OCI-LY1 (cell line): ENCODE measurements around the gene RSF1.

Source experiments
- H2AFZ ChIP-seq: fragments of 200-600 bp; sonication (generic), shearing (Covaris generic); 2 replicates; pipeline ENCODE4 v1.6.0; 2014; ENCODE audit warnings: antibody characterized with exemption, mild to moderate bottlenecking, low read length
- H3F3A ChIP-seq: fragments of 200-600 bp; sonication (generic), shearing (Covaris generic); 2 replicates; pipeline ENCODE4 v1.6.0; 2014; ENCODE audit warnings: mild to moderate bottlenecking, antibody characterized with exemption, low read length, moderate library complexity; ENCODE audit not compliant: insufficient read depth
- H3K27ac ChIP-seq: fragments of 200-600 bp; sonication (generic); 2 replicates; pipeline ENCODE4 v1.5.1; 2014; ENCODE audit warnings: low read length, mixed run types, mild to moderate bottlenecking, low read depth; ENCODE audit not compliant: poor library complexity, severe bottlenecking
- H3K27me3 ChIP-seq: fragments of 200-600 bp; sonication (generic); 2 replicates; pipeline ENCODE4 v1.6.0; 2014; ENCODE audit warnings: antibody characterized with exemption, mild to moderate bottlenecking, low read length, moderate library complexity; ENCODE audit not compliant: insufficient read depth
- H3K36me3 ChIP-seq: fragments of 200-600 bp; sonication (generic); 2 replicates; pipeline ENCODE4 v1.6.1; 2014; ENCODE audit warnings: mild to moderate bottlenecking, antibody characterized with exemption, low read length, moderate library complexity, mixed read lengths; ENCODE audit not compliant: insufficient read depth
- H3K4me1 ChIP-seq: fragments of 200-600 bp; sonication (generic); 2 replicates; pipeline ENCODE4 v1.5.1; 2014; ENCODE audit warnings: mild to moderate bottlenecking, low read length, moderate library complexity; ENCODE audit not compliant: insufficient read depth, severe bottlenecking
- H3K4me2 ChIP-seq: fragments of 200-600 bp; sonication (generic), shearing (Covaris generic); 2 replicates; pipeline ENCODE4 v1.6.1; 2014; ENCODE audit warnings: low read length
- H3K4me3 ChIP-seq: fragments of 200-600 bp; sonication (generic); 2 replicates; pipeline ENCODE4 v1.5.1; 2014; ENCODE audit warnings: low read length, low read depth, mild to moderate bottlenecking, mixed read lengths; ENCODE audit not compliant: poor library complexity, severe bottlenecking
- H3K79me2 ChIP-seq: fragments of 200-600 bp; shearing (Covaris generic); 2 replicates; pipeline ENCODE4 v1.6.1; 2016; ENCODE audit warnings: mixed run types, low read length, mixed read lengths; ENCODE audit not compliant: insufficient read depth
- H3K9ac ChIP-seq: fragments of 200-600 bp; sonication (generic), shearing (Covaris generic); 2 replicates; pipeline ENCODE4 v1.6.1; 2014; ENCODE audit warnings: mild to moderate bottlenecking, low read length, mixed read lengths
- H3K9me2 ChIP-seq: fragments of 200-600 bp; sonication (generic), shearing (Covaris generic); 2 replicates; pipeline ENCODE4 v1.6.1; 2014; ENCODE audit warnings: low read depth, mild to moderate bottlenecking, low read length, mixed read lengths
- H3K9me3 ChIP-seq: fragments of 200-600 bp; shearing (Covaris generic); 2 replicates; pipeline ENCODE4 v1.6.1; 2014; ENCODE audit warnings: low read length, mixed read lengths
- H4K20me1 ChIP-seq: fragments of 200-600 bp; sonication (generic), shearing (Covaris generic); 2 replicates; pipeline ENCODE4 v1.6.0; 2016; ENCODE audit warnings: mild to moderate bottlenecking, low read length; ENCODE audit not compliant: insufficient read depth
- CTCF ChIP-seq: fragments of 200-600 bp; sonication (generic), shearing (Covaris generic); IDR thresholded peaks from 2 replicates; pipeline ENCODE4 v1.5.1; 2017; ENCODE audit warnings: mild to moderate bottlenecking, antibody characterized with exemption, low read length, moderate library complexity, mixed read lengths
- EZH2 ChIP-seq: fragments of 200-600 bp; sonication (generic), shearing (Covaris generic); IDR thresholded peaks from 2 replicates; pipeline ENCODE4 v1.8.0; 2017; ENCODE audit warnings: borderline replicate concordance, mixed run types, mild to moderate bottlenecking, antibody characterized with exemption, low read length, moderate library complexity, mixed read lengths

RSF1 gene

DNA sequence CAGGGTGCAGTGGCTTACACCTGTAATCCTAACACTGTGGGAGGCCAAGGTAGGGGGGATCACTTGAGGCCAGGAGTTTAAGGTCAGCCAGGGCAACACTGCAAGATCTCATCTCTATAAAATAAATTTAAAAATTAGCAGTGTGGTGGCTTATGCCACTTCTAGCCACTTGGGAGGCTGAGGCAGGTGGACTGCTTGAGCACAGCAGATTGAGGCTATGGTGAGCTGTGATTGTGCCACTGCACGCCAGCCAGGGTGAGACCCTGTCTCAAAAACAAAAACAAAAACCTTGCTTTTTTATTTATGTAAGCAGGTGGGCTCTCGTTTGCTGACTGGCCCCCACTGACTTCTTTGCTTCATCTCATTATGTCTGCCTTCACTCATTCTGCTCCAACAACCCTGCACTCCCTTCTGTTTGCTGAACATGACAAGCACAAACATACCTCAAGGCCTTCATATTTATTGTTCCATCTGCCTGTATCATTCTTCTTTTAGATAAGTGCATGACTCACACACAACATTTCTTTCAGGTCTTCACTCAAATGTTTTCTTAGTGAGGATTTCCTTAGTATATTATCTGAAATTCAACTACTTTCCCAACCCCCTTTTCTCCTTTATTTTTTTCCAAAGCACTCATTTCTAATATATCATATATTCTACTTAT lies 150.5 kb downstream of the RSF1 start:
- no peak for TF ChIP-seq EZH2
- no peak for TF ChIP-seq CTCF
- H3K27ac ChIP-seq, result no peak overlapping the region
- no peaks in the 10 kb centered on the region for H3K79me2 ChIP-seq
- no peak overlapping the region for H3K4me3 ChIP-seq
- H3K36me3 ChIP-seq, result peaks cover 69% of the 10 kb centered on the region
- H2AFZ ChIP-seq, result no peak overlapping the region
- no peak overlapping the region for H3K4me2 ChIP-seq
- no peaks in the 10 kb centered on the region for H3K4me1 ChIP-seq
- no peak overlapping the region for H3K9ac ChIP-seq
- H3F3A ChIP-seq, result 0 out of 2 replicates have a peak, but pooled peaks cover 4% of the 10 kb centered on the region
- no peaks in the 10 kb centered on the region for H3K9me2 ChIP-seq
- no peaks in the 10 kb centered on the region for H3K9me3 ChIP-seq
- H4K20me1 ChIP-seq, result no peaks in the 10 kb centered on the region
- H3K27me3 ChIP-seq, result no peaks in the 10 kb centered on the region

DNA sequence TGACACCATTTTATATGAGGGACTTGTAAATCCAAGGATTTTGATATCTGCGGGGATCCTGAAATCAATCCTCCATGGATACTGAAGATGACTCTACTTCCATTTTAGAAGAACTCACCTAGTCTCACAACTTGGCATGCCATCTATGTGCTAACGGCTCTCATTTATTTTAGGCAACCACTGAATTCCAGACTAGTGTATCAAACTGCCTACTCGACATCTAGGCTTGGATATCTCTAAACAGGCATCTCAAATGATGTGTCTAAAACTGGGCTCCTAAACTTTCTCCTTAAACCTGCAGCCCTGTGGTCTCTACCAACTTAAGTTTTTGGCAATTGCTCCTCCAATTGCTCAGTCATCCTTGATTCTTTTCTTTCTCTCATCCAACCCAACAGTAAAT lies 151.8 kb downstream of the RSF1 start:
- Histone ChIP-seq H3K9me2 (no peaks in the 10 kb centered on the region), H3F3A (0 out of 2 replicates have a peak, but pooled peaks cover 4% of the 10 kb centered on the region), H3K4me1 (no peaks in the 10 kb centered on the region), H3K27ac (no peak overlapping the region), H3K27me3 (no peaks in the 10 kb centered on the region), H3K9ac (no peak overlapping the region), H4K20me1 (no peaks in the 10 kb centered on the region), H3K36me3 (peaks cover 65% of the 10 kb centered on the region), H3K4me3 (no peak overlapping the region), H2AFZ (no peak overlapping the region), H3K79me2 (no peaks in the 10 kb centered on the region), H3K9me3 (no peaks in the 10 kb centered on the region), H3K4me2 (no peak overlapping the region)
- no peak for TF ChIP-seq CTCF
- no peak for TF ChIP-seq EZH2

DNA sequence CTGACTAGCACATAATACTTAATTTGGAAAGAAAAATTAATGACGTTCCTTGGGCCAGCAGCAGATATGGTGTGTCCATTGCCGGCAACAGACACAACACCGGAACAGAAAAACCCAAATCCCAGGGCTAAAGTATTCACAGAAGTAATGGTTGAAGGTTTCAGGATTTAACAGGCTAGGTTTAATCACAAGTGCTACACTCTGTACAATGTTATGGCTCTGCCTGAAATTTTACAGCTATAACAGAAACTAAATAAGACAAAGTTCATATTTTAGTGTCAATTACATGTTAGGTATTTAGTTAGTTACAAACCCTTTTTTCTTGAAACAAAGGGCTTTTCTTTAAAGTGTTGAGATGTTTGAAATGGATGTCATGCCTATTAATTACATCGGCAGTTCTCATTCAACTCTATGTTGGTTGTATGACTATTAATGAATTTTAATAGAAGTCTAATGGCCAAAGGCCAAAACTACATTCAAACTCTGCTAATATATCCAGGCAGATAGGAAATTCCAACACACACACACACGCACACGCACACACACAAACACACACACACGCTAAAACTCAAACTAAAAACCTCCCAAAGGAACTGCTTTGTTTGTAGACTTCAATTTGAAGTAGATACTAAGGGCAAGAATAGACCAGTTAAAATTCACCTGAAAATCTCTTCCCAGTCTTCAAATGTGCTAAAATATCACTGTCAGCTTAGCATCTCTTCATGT lies 155.1 kb downstream of the RSF1 start:
- Histone ChIP-seq H4K20me1 (no peaks in the 10 kb centered on the region), H3K27me3 (no peaks in the 10 kb centered on the region), H3K27ac (no peak overlapping the region), H3K9ac (no peak overlapping the region), H3K79me2 (no peaks in the 10 kb centered on the region), H3K4me3 (no peak overlapping the region), H3K36me3 (peaks cover 41% of the 10 kb centered on the region), H3K9me2 (no peaks in the 10 kb centered on the region), H2AFZ (no peak overlapping the region), H3F3A (0 out of 2 replicates have a peak, but pooled peaks cover 4% of the 10 kb centered on the region), H3K4me2 (no peak overlapping the region), H3K9me3 (no peaks in the 10 kb centered on the region), H3K4me1 (peaks cover 19% of the 10 kb centered on the region)
- TF ChIP-seq EZH2 (no peak), CTCF (no peak)
